SJCRH30 (cell line): ENCODE measurements around the gene VCL. TPM values are rescaled to one million over a fixed set of nuclear protein-coding genes. Genes with fewer than 3 reads are reported as not detected.
A peak's percentile ranks its signal among the peaks of the same experiment; 100 is the strongest.
"Not testable (repeated sequence)": the region's sequence is repeated elsewhere in the genome, so short reads cannot be mapped to it uniquely, and the experiment has no call there.

ENCODE experiments used
- DNase-seq, 2 experiments: peaks; one replicate each; pipeline ENCODE4 v3.0.0-alpha.2; 2015 to 2020
- H3K27ac ChIP-seq: fragments of 250-450 bp; sonication (Bioruptor Pico); 2 replicates; pipeline ENCODE4 v1.5.1; 2020; ENCODE audit warnings: mild to moderate bottlenecking, moderate library complexity
- H3K27me3 ChIP-seq: fragments of 250-450 bp; sonication (Bioruptor Pico); 2 replicates; pipeline ENCODE4 v1.5.1; 2020; ENCODE audit warnings: mild to moderate bottlenecking, moderate library complexity
- H3K36me3 ChIP-seq: fragments of 250-450 bp; sonication (Bioruptor Pico); 2 replicates; pipeline ENCODE4 v1.5.1; 2020; ENCODE audit warnings: mild to moderate bottlenecking, moderate library complexity
- H3K4me1 ChIP-seq: fragments of 250-450 bp; sonication (Bioruptor Pico); 2 replicates; pipeline ENCODE4 v1.5.1; 2020; ENCODE audit warnings: mild to moderate bottlenecking, moderate library complexity
- H3K4me3 ChIP-seq: fragments of 250-450 bp; sonication (Bioruptor Pico); 2 replicates; pipeline ENCODE4 v1.5.1; 2020; ENCODE audit warnings: mild to moderate bottlenecking, moderate library complexity
- H3K9me3 ChIP-seq: fragments of 250-450 bp; sonication (Bioruptor Pico); replicated peaks from 2 replicates; pipeline ENCODE4 v1.5.1; 2020; ENCODE audit warnings: mild to moderate bottlenecking, moderate library complexity
- total RNA-seq: library from RNA; depleted of rRNA; stranded (reverse); fragments of >200 nt; shearing (Covaris generic); gene quantifications from 2 replicates; pipeline ENCODE4 v1.2.3, GENCODE V29; 2014

VCL gene
- total RNA-seq, 1 experiment from 2014 or later: 48.1 TPM

GRCh38 chr10:73983096-73984047, 14.5 kb upstream of the VCL start:
- Histone ChIP-seq H3K4me3 (no peak overlapping the region), H3K4me1 (no peaks in the 10 kb centered on the region), H3K9me3 (no peaks in the 10 kb centered on the region), H3K36me3 (no peaks in the 10 kb centered on the region), H3K27me3 (0 out of 2 replicates have a peak, but pooled peaks cover 4% of the 10 kb centered on the region), H3K27ac (no peak overlapping the region)
- DNase-seq: no peak

GRCh38 chr10:73989594-73990150, 8.2 kb upstream of the VCL start:
- H3K4me3 ChIP-seq: no peak overlapping the region
- H3K9me3 ChIP-seq: no peaks in the 10 kb centered on the region
- no peaks in the 10 kb centered on the region for H3K27me3 ChIP-seq
- H3K36me3 ChIP-seq: no peaks in the 10 kb centered on the region
- H3K4me1 ChIP-seq: no peaks in the 10 kb centered on the region
- DNase-seq: no peak
- no peak overlapping the region for H3K27ac ChIP-seq

GRCh38 chr10:73991203-73991883, 6.6 kb upstream of the VCL start:
- Histone ChIP-seq H3K9me3 (no peaks in the 10 kb centered on the region), H3K36me3 (no peaks in the 10 kb centered on the region), H3K4me1 (no peaks in the 10 kb centered on the region), H3K27me3 (no peaks in the 10 kb centered on the region), H3K4me3 (no peak overlapping the region), H3K27ac (no peak overlapping the region)
- DNase-seq: no peak

- H3K27ac ChIP-seq: no peak overlapping the region
- no peaks in the 10 kb centered on the region for H3K9me3 ChIP-seq
- no peak overlapping the region for H3K4me3 ChIP-seq
- H3K36me3 ChIP-seq: no peaks in the 10 kb centered on the region
- no peaks in the 10 kb centered on the region for H3K27me3 ChIP-seq
- H3K4me1 ChIP-seq: no peaks in the 10 kb centered on the region
- DNase-seq: no peak
Observed at GRCh38 chr10:73991884-73992245, 6.1 kb upstream of the VCL start.

GRCh38 chr10:73992899-73993788, 4.8 kb upstream of the VCL start:
- Histone ChIP-seq H3K27ac (no peak overlapping the region), H3K27me3 (no peaks in the 10 kb centered on the region), H3K9me3 (no peaks in the 10 kb centered on the region), H3K4me1 (no peaks in the 10 kb centered on the region), H3K4me3 (no peak overlapping the region), H3K36me3 (no peaks in the 10 kb centered on the region)
- DNase-seq: no peak

GRCh38 chr10:73995035-73995358, 2.9 kb upstream of the VCL start:
- no peaks in the 10 kb centered on the region for H3K36me3 ChIP-seq
- H3K27me3 ChIP-seq: no peaks in the 10 kb centered on the region
- no peak for DNase-seq
- H3K4me1 ChIP-seq: 0 out of 2 replicates have a peak, but pooled peaks cover 2% of the 10 kb centered on the region
- H3K27ac ChIP-seq: no peak overlapping the region
- H3K4me3 ChIP-seq: no peak overlapping the region
- no peaks in the 10 kb centered on the region for H3K9me3 ChIP-seq

- H3K27me3 ChIP-seq: no peaks in the 10 kb centered on the region
- H3K27ac ChIP-seq: no peak overlapping the region; the same call in 1 of the 2 replicates
- H3K4me3 ChIP-seq: peak overlapping the region; percentile 86
- 0 out of 2 replicates have a peak, but pooled peaks cover 2% of the 10 kb centered on the region for H3K4me1 ChIP-seq
- H3K9me3 ChIP-seq: no peaks in the 10 kb centered on the region
- no peak for DNase-seq
- H3K36me3 ChIP-seq: no peaks in the 10 kb centered on the region
Observed at GRCh38 chr10:73997461-73997786, 492 bp upstream of the VCL start.

GRCh38 chr10:73998623-73998928, 660 bp downstream of the VCL start:
- Histone ChIP-seq H3K36me3 (no peaks in the 10 kb centered on the region), H3K4me3 (peak overlapping the region; percentile 86), H3K27ac (peak overlapping the region; percentile 34), H3K27me3 (no peaks in the 10 kb centered on the region), H3K9me3 (no peaks in the 10 kb centered on the region), H3K4me1 (0 out of 2 replicates have a peak, but pooled peaks cover 2% of the 10 kb centered on the region)
- peak in 1 of 2 experiments; percentile 25 for DNase-seq

GRCh38 chr10:73998929-73999691, 1.2 kb downstream of the VCL start:
- H3K36me3 ChIP-seq: no peaks in the 10 kb centered on the region
- DNase-seq: peak; percentile 86 to 89
- H3K4me3 ChIP-seq: peak overlapping the region; percentile 86
- peaks cover 2% of the 10 kb centered on the region; the same call in 1 of the 2 replicates for H3K4me1 ChIP-seq
- no peaks in the 10 kb centered on the region for H3K27me3 ChIP-seq
- H3K27ac ChIP-seq: peak overlapping the region; percentile 34
- H3K9me3 ChIP-seq: no peaks in the 10 kb centered on the region

GRCh38 chr10:73999703-74000102, 1.8 kb downstream of the VCL start:
- no peak for DNase-seq
- no peaks in the 10 kb centered on the region for H3K36me3 ChIP-seq
- peak overlapping the region; percentile 34 for H3K27ac ChIP-seq
- H3K9me3 ChIP-seq: no peaks in the 10 kb centered on the region
- H3K27me3 ChIP-seq: no peaks in the 10 kb centered on the region
- H3K4me3 ChIP-seq: peak overlapping the region; percentile 86
- peaks cover 2% of the 10 kb centered on the region; the same call in 1 of the 2 replicates for H3K4me1 ChIP-seq

- not testable (repeated sequence) for H3K36me3 ChIP-seq
Observed at GRCh38 chr10:74000244-74000643, 2.3 kb downstream of the VCL start.

GRCh38 chr10:74000892-74001669, 3.2 kb downstream of the VCL start:
- H3K27ac ChIP-seq: no peak overlapping the region
- no peaks in the 10 kb centered on the region for H3K36me3 ChIP-seq
- H3K4me1 ChIP-seq: peaks cover 2% of the 10 kb centered on the region; the same call in 1 of the 2 replicates
- H3K27me3 ChIP-seq: no peaks in the 10 kb centered on the region
- DNase-seq: no peak
- H3K9me3 ChIP-seq: no peaks in the 10 kb centered on the region
- no peak overlapping the region for H3K4me3 ChIP-seq

More at GRCh38 chr10:74000244-74000643, 2.3 kb downstream of the VCL start:
- H3K9me3 ChIP-seq, DNase-seq, H3K4me1 ChIP-seq, H3K27me3 ChIP-seq, H3K27ac ChIP-seq, H3K4me3 ChIP-seq: not testable (repeated sequence)

- Histone ChIP-seq H3K9me3 (no peaks in the 10 kb centered on the region), H3K4me3 (no peak overlapping the region), H3K4me1 (peaks cover 16% of the 10 kb centered on the region), H3K36me3 (peaks cover 8% of the 10 kb centered on the region), H3K27ac (no peak overlapping the region), H3K27me3 (no peaks in the 10 kb centered on the region)
- DNase-seq: no peak
Observed at GRCh38 chr10:74006269-74006668, 8.4 kb downstream of the VCL start.
